Ascending aorta (tissue), 2 donors: Measurements from ENCODE around the gene SMIM14. TPM values are rescaled to one million over a fixed set of nuclear protein-coding genes. Genes with fewer than 3 reads are reported as not detected.
"Not testable (repeated sequence)": the region's sequence is repeated elsewhere in the genome, so short reads cannot be mapped to it uniquely, and the experiment has no call there.

ENCODE experiments used
- DNase-seq, 2 donors: peaks; one replicate each; pipeline ENCODE4 v3.0.0-alpha.2; 2019; ENCODE audit warnings: low spot score in 2 of 2
- H3K27ac ChIP-seq, 2 donors: fragments of 200-600 bp; sonication (generic); one replicate each; pipeline ENCODE4 v1.5.1; 2016 to 2017; ENCODE audit warnings: mild to moderate bottlenecking in 1 of 2
- H3K27me3 ChIP-seq: fragments of 200-600 bp; sonication (generic); one replicate; pipeline ENCODE4 v1.5.1; 2017
- H3K36me3 ChIP-seq, 2 donors: fragments of 200-600 bp; sonication (generic); one replicate each; pipeline ENCODE4 v1.5.1; 2016
- H3K4me1 ChIP-seq, 2 donors: fragments of 200-600 bp; sonication (generic); one replicate each; pipeline ENCODE4 v1.5.1; 2016 to 2017; ENCODE audit warnings: mild to moderate bottlenecking in 1 of 2
- H3K4me3 ChIP-seq, 2 donors: fragments of 200-600 bp; sonication (generic); one replicate each; pipeline ENCODE4 v1.5.1; 2016 to 2017; ENCODE audit warnings: mild to moderate bottlenecking in 1 of 2
- H3K9me3 ChIP-seq, 2 donors: fragments of 200-600 bp; sonication (generic); one replicate each; pipeline ENCODE4 v1.5.1; 2016
- intact Hi-C: fragments of 100-400 bp; cut with DNase I; formaldehyde crosslinking; loops from one replicate; pipeline ENCODE4 v1.15.1; 2023
- total RNA-seq: library from RNA; depleted of rRNA; stranded (reverse); fragments of >200 nt; gene quantifications from one replicate; pipeline ENCODE4 v1.1.0, GENCODE V29; 2016
- TF ChIP-seq, protein P1 (sequence below), 3 experiments: fragments of 200-600 bp in 2 of 3; fragments of 450-650 bp in 1 of 3; sonication (generic) in 2 of 3; IDR thresholded peaks; one replicate each; pipeline ENCODE4 v1.5.1; 2016 to 2019; ENCODE audit warnings: antibody characterized with exemption in 3 of 3, mild to moderate bottlenecking in 1 of 3, moderate library complexity in 1 of 3

Gene SMIM14
- total RNA-seq, 1 donor from 2014 or later, result 48.2 TPM

DNA sequence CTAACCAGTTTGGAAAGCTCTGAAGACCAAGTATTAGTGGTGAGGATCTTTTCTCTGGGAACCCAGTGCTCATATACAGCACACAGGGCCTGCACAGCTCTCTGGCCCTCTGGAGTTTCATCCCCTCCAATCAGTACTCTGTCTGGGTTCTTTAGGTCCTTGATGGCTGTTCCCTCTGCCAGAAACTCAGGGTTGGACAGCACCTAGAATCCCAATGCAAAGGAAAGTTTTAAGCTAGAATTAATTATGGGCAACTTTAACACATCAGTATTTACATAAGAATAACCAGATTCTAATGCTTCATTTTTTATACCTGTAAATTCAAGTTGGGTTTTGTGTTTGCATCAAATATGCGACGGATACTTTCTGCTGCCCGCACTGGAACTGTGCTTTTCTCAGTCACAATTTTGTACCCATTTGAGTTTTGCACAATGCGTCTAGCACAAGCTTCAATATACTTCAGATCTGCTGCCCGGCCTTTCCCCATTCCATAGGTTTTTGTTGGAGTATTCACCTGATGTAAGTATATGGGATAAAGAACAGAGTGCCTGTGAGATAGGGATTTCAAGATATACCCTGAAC is 128.2 kb downstream of the SMIM14 start:
- no peaks in the 10 kb centered on the region for H3K9me3 ChIP-seq
- TF ChIP-seq, protein P1, sequence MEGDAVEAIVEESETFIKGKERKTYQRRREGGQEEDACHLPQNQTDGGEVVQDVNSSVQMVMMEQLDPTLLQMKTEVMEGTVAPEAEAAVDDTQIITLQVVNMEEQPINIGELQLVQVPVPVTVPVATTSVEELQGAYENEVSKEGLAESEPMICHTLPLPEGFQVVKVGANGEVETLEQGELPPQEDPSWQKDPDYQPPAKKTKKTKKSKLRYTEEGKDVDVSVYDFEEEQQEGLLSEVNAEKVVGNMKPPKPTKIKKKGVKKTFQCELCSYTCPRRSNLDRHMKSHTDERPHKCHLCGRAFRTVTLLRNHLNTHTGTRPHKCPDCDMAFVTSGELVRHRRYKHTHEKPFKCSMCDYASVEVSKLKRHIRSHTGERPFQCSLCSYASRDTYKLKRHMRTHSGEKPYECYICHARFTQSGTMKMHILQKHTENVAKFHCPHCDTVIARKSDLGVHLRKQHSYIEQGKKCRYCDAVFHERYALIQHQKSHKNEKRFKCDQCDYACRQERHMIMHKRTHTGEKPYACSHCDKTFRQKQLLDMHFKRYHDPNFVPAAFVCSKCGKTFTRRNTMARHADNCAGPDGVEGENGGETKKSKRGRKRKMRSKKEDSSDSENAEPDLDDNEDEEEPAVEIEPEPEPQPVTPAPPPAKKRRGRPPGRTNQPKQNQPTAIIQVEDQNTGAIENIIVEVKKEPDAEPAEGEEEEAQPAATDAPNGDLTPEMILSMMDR (IDR thresholded peaks at IDR 0.05), result no peak
- H3K4me1 ChIP-seq, result no peaks in the 10 kb centered on the region
- peaks cover 49 to 81% of the 10 kb centered on the region in 2 donors for H3K36me3 ChIP-seq
- no peak for DNase-seq
- intact Hi-C loops, result no loop called here
- no peak overlapping the region for H3K4me3 ChIP-seq
- H3K27ac ChIP-seq, result no peak overlapping the region
- no peaks in the 10 kb centered on the region for H3K27me3 ChIP-seq

DNA sequence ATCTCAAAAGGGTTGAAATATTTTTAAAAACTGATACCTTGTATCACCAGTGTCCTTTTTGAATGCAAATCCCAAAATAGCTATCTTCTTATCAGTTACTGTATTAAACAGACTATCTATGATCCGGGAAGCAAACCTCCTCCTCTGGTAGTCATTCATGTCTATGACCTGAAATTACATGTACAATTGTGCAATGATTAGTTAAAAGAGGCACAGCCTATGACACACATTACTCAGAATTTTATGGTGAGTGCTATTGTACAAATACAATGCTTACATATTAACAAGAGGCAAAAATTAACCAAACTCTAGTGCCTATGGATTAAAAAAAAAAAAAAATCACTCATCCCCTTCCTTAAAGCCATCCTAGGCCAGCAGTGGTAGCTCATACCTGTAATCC is 133.1 kb downstream of the SMIM14 start:
- intact Hi-C loops, result no loop called here
- no peak for DNase-seq
- peaks cover 72 to 83% of the 10 kb centered on the region in 2 donors for H3K36me3 ChIP-seq

DNA sequence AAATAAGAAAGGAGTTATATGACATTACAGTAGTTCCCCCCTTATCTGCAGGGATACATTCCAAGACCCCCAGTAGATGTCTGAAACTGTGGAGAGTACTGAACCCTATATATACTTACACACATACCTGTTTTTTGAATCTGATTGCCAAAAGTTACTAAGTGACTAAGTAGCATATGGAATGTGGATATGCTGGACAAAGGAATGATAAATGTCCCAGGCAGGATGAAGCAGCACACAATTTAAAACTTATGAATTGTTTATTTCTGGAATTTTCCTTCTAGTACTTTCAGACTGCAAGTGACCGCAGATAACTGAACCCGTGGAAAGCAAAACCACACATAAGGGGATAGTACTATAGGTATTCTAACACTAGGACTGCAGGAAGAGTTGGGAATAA is 134.1 kb downstream of the SMIM14 start:
- TF ChIP-seq, protein P1 (IDR thresholded peaks at IDR 0.05), result no peak
- Histone ChIP-seq H3K4me1 (peaks cover 0 to 3% of the 10 kb centered on the region in 2 donors), H3K36me3 (peaks cover 66 to 83% of the 10 kb centered on the region in 2 donors), H3K27ac (no peak overlapping the region), H3K9me3 (no peaks in the 10 kb centered on the region), H3K27me3 (no peaks in the 10 kb centered on the region), H3K4me3 (no peak overlapping the region)
- intact Hi-C loops, result no loop called here
- no peak for DNase-seq

More for the DNA sequence above, 133.1 kb downstream of the SMIM14 start:
- Histone ChIP-seq H3K27me3 (no peaks in the 10 kb centered on the region), H3K27ac (no peak overlapping the region), H3K4me3 (no peak overlapping the region), H3K4me1 (peaks cover 0 to 3% of the 10 kb centered on the region in 2 donors), H3K9me3 (no peaks in the 10 kb centered on the region)
- TF ChIP-seq, protein P1 (IDR thresholded peaks at IDR 0.05), result no peak

DNA sequence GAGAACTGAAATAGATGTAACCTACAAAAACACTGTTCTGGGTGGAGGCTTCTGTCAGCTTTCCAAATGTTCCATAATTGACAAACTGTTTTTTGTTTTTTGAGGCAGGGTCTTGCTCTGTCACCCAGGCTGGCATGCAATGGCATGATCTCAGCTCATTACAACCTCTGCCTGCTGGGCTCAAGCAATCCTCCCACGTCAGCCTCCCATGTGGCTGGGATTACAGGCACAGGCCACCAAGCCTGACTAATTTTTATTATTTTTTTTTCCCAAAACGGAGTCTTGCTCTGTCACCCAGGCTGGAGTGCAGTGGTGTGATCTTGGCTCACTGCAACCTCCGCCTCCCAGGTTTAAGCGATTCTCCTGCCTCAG is 136.0 kb downstream of the SMIM14 start:
- H3K4me1 ChIP-seq, H3K9me3 ChIP-seq, H3K4me3 ChIP-seq, H3K27me3 ChIP-seq: not testable (repeated sequence)
- Histone ChIP-seq H3K36me3 (peaks cover 53 to 77% of the 10 kb centered on the region in 2 donors), H3K27ac (peak overlapping the region; percentile 57 to 65)
- intact Hi-C loops, result loop anchor here (2.0 kb wide), 1 partner anchor 24 kb away; the partner anchor contains the start of gene UGDH
- DNase-seq, result peak in 1 of 2 donors; percentile 71

DNA sequence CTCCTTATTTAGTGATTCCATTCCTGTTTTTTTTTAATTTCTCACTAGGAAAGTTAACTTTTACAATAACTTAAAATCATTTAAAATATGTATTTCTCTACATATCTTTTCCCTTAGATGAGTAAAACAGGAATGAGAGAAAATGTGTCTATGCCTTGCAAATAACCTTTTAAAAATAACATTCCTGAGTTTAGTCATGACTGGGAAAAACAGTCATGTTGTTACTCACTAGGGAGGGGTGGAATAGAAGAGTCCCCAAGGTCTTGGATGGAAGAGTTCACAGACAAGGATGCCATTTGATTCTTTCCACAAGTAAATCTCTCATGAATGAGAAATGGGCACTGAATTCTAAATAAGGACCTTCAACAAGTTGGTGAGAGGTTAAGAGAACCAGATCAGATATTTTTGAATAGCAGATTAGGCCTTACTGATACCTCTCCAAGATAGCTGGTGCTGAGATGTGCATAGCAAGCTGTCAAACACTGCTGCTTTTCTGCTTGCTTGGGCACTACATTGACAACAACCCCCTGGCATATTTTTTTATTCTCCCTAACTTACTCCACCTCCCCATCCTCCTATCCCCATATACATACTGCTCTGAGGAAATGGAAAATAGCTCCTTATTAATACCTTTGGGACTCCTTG is 136.5 kb downstream of the SMIM14 start:
- H3K4me3 ChIP-seq, result no peak overlapping the region
- H3K4me1 ChIP-seq, result peaks cover 0 to 3% of the 10 kb centered on the region in 2 donors
- TF ChIP-seq, protein P1 (IDR thresholded peaks at IDR 0.05), result no peak
- peaks cover 48 to 72% of the 10 kb centered on the region in 2 donors for H3K36me3 ChIP-seq
- no peak for DNase-seq
- intact Hi-C loops, result loop anchor here (2.0 kb wide), 1 partner anchor 25 kb away; the partner anchor contains the start of gene UGDH
- no peaks in the 10 kb centered on the region for H3K27me3 ChIP-seq
- H3K9me3 ChIP-seq, result no peaks in the 10 kb centered on the region
- H3K27ac ChIP-seq, result peak overlapping the region; percentile 57 to 65

DNA sequence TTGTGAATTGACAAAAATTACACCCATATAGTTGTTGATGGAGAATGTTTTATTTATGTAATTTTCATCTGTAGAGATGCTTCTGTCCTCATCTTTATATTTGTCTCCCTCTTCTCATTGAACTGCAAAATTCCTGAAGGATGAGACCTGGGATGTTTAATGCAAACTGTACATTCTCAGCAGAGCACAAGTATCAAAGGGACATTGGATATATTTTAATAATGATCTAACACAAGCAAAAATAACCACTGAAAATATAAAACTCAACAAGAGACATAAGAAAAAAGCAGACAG is 140.0 kb downstream of the SMIM14 start:
- peaks cover 0 to 3% of the 10 kb centered on the region in 2 donors for H3K4me1 ChIP-seq
- TF ChIP-seq, protein P1 (IDR thresholded peaks at IDR 0.05), result no peak
- no peaks in the 10 kb centered on the region for H3K27me3 ChIP-seq
- no peak overlapping the region for H3K27ac ChIP-seq
- H3K36me3 ChIP-seq, result peaks cover 22 to 42% of the 10 kb centered on the region in 2 donors
- DNase-seq, result no peak
- H3K4me3 ChIP-seq, result no peak overlapping the region
- H3K9me3 ChIP-seq, result no peaks in the 10 kb centered on the region
- intact Hi-C loops, result no loop called here
